ENCODE data around the gene CTXND1.

DNA sequence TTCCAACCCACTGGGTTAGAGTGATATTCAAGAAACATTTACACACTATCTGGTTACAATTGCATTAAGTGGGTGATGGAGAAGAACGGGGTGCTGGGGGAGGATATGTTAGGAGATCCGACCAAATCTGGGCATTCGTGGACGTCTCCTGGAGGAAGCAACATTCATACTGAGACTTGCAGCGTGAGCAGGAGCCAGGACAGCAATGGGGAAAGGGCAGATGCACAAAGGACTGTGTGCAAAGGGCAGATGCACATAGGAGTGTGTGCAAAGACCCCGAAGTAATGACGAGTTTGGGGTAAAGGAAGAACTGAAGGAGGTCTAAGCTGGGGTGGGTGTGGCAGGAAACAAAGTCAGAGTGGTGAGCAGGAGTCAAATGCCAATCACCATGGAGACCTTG lies 16.1 kb upstream of the CTXND1 start:
- TF ChIP-seq EP300 (IDR thresholded peaks at IDR 0.05; ENCODE audit: borderline replicate concordance) (no peak), FOXM1 (IDR thresholded peaks at IDR 0.05; ENCODE audit: borderline replicate concordance, low read depth) (no peak), RAD21 (IDR thresholded peaks at IDR 0.05; ENCODE audit: low read depth) (no peak), TCF12 (IDR thresholded peaks at IDR 0.05; ENCODE audit: low read depth) (no peak), YY1 (IDR thresholded peaks at IDR 0.05; ENCODE audit: low read depth) (no peak), TAF1 (IDR thresholded peaks at IDR 0.05; ENCODE audit: low read depth) (no peak), CREB1 (IDR thresholded peaks at IDR 0.05; ENCODE audit: low read depth) (no peak), NFIC (IDR thresholded peaks at IDR 0.05) (no peak), EGR1 (IDR thresholded peaks at IDR 0.05) (no peak), CEBPB (IDR thresholded peaks at IDR 0.05) (no peak)
- TF ChIP-seq, protein P1, sequence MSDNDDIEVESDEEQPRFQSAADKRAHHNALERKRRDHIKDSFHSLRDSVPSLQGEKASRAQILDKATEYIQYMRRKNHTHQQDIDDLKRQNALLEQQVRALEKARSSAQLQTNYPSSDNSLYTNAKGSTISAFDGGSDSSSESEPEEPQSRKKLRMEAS (IDR thresholded peaks at IDR 0.05) = no peak
- TF ChIP-seq, protein P2, sequence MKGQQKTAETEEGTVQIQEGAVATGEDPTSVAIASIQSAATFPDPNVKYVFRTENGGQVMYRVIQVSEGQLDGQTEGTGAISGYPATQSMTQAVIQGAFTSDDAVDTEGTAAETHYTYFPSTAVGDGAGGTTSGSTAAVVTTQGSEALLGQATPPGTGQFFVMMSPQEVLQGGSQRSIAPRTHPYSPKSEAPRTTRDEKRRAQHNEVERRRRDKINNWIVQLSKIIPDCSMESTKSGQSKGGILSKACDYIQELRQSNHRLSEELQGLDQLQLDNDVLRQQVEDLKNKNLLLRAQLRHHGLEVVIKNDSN (IDR thresholded peaks at IDR 0.05) = no peak

Measured in Ishikawa (cell line).